ENCODE data around the gene GJC2.

- TF ChIP-seq EGR1 (IDR thresholded peaks at IDR 0.05; ENCODE audit: low read depth in 2 of 2), result no peak
- no peak for TF ChIP-seq CTCF (IDR thresholded peaks at IDR 0.05; ENCODE audit: low read depth, low read length, missing input control)
- no peak for TF ChIP-seq SP1 (IDR thresholded peaks at IDR 0.05)
Measured at GRCh38 chr1:228169345-228169744, 19.6 kb downstream of the GJC2 start.
